HCT116 (cell line): ENCODE results near the gene UTP14A. TPM values are rescaled to one million over a fixed set of nuclear protein-coding genes. Genes with fewer than 3 reads are reported as not detected.
A peak's percentile ranks its signal among the peaks of the same experiment; 100 is the strongest.

Source experiments
- ATAC-seq: fragments of 200-7000 bp; cut with Tn5 transposase; 2 replicates; pipeline ENCODE4 v1.9.1; 2020; ENCODE audit warnings: mild to moderate bottlenecking, moderate library complexity
- BruUV-seq: library from RNA; stranded (reverse); fragments of 400-500 nt; replicated peaks from 2 replicates; lab custom pipeline; 2021; lab: Mats Ljungman, UMichigan
- CTCF ChIA-PET: fragments of 300-600 bp; sonication (Branson Sonifier 250); formaldehyde crosslinking; loops from one replicate; lab custom pipeline; 2021; ENCODE audit warnings: antibody characterized with exemption; lab: Charles Lee
- POLR2A ChIA-PET: fragments of 300-600, 350-600 bp; sonication (Branson Sonifier 250); formaldehyde crosslinking; loops from one replicate; lab custom pipeline; 2021; ENCODE audit warnings: antibody characterized with exemption; lab: Charles Lee
- RAD21 ChIA-PET, 2 experiments: fragments of 300-600 bp; sonication (Branson Sonifier 250); formaldehyde crosslinking; loops; one replicate each; lab custom pipeline; 2023; ENCODE audit warnings: low total read pairs in 2 of 2; ENCODE audit not compliant: uncharacterized antibody in 2 of 2, unreplicated experiment in 2 of 2, low non-redundant PET in 1 of 2; lab: Charles Lee
- DNase-seq: peaks from one replicate; pipeline ENCODE4 v3.0.0-alpha.2; 2010; ENCODE audit warnings: low read depth, low spot score
- H2AFZ ChIP-seq: fragments of 200-600 bp; shearing (Covaris generic), sonication (generic); 2 replicates; pipeline ENCODE4 v1.6.1; 2017; ENCODE audit warnings: low read depth, mixed run types, mixed read lengths, antibody characterized with exemption, low read length; ENCODE audit not compliant: poor library complexity, severe bottlenecking
- H3K27ac ChIP-seq: 2 replicates; pipeline ENCODE4 v1.5.1; 2012; ENCODE audit warnings: low read depth, low read length
- H3K27me3 ChIP-seq: fragments of 200-600 bp; sonication (generic); 2 replicates; pipeline ENCODE4 v1.6.1; 2016; ENCODE audit warnings: mixed run types, low read length, mixed read lengths; ENCODE audit not compliant: insufficient read depth
- H3K36me3 ChIP-seq, 2 experiments: fragments of 200-500 bp in 1 of 2; fragments of 200-600 bp in 1 of 2; sonication (Bioruptor generic) in 1 of 2; sonication (generic) in 1 of 2; 2 replicates each; pipeline versions ENCODE4 v1.5.1 to v1.6.1; 2014 to 2016; ENCODE audit warnings: low read length in 2 of 2, inconsistent platforms in 1 of 2, mixed read lengths in 1 of 2, mixed run types in 1 of 2; ENCODE audit not compliant: insufficient read depth in 2 of 2, control insufficient read depth in 1 of 2
- H3K4me1 ChIP-seq, 2 experiments: fragments of 200-600 bp in 1 of 2; sonication (generic) in 1 of 2; 2 replicates each; pipeline versions ENCODE4 v1.5.1 to v1.6.1; 2012 to 2017; ENCODE audit warnings: low read length in 2 of 2, inconsistent platforms in 1 of 2, mild to moderate bottlenecking in 1 of 2, mixed read lengths in 1 of 2, mixed run types in 1 of 2, moderate library complexity in 1 of 2; ENCODE audit not compliant: insufficient read depth in 2 of 2, control insufficient read depth in 1 of 2
- H3K4me2 ChIP-seq: fragments of 200-600 bp; sonication (generic); 2 replicates; pipeline ENCODE4 v1.6.1; 2017; ENCODE audit warnings: mixed run types, low read length, mixed read lengths
- H3K4me3 ChIP-seq, 2 experiments: fragments of 200-600 bp in 1 of 2; sonication (generic) in 1 of 2; replicated peaks in 1 of 2; 2 replicates each; pipeline ENCODE4 v1.5.1; 2011 to 2016; ENCODE audit warnings: low read length in 2 of 2, control low read depth in 1 of 2, low read depth in 1 of 2, mild to moderate bottlenecking in 1 of 2, mixed read lengths in 1 of 2, mixed run types in 1 of 2
- H3K79me2 ChIP-seq: fragments of 200-600 bp; sonication (generic); 2 replicates; pipeline ENCODE4 v1.6.1; 2017; ENCODE audit warnings: mild to moderate bottlenecking, mixed run types, low read length, moderate library complexity, mixed read lengths; ENCODE audit not compliant: insufficient read depth
- H3K9ac ChIP-seq: fragments of 200-600 bp; sonication (generic); 2 replicates; pipeline ENCODE4 v1.6.1; 2016; ENCODE audit warnings: low read length, mixed read lengths
- H3K9me2 ChIP-seq: fragments of 200-600 bp; sonication (generic), shearing (Covaris generic); 2 replicates; pipeline ENCODE4 v1.6.1; 2017; ENCODE audit warnings: mixed run types, mild to moderate bottlenecking, moderate library complexity; ENCODE audit not compliant: insufficient read depth
- H3K9me3 ChIP-seq, 2 experiments: fragments of 200-500 bp in 1 of 2; fragments of 200-600 bp in 1 of 2; sonication (Bioruptor generic) in 1 of 2; sonication (generic) in 1 of 2; 2 replicates each; pipeline ENCODE4 v1.6.1; 2014 to 2017; ENCODE audit warnings: low read length in 2 of 2, mixed read lengths in 2 of 2, inconsistent platforms in 1 of 2, low read depth in 1 of 2, mild to moderate bottlenecking in 1 of 2, mixed run types in 1 of 2, moderate library complexity in 1 of 2; ENCODE audit not compliant: control insufficient read depth in 1 of 2, insufficient read depth in 1 of 2
- H4K20me1 ChIP-seq: fragments of 200-600 bp; sonication (generic), shearing (Covaris generic); 2 replicates; pipeline ENCODE4 v1.6.1; 2017; ENCODE audit warnings: mixed run types, mild to moderate bottlenecking, moderate library complexity; ENCODE audit not compliant: insufficient read depth
- ATF3 ChIP-seq: IDR thresholded peaks from 2 replicates; pipeline ENCODE4 v1.6.1; 2012
- CBX3 ChIP-seq: IDR thresholded peaks from 2 replicates; pipeline ENCODE4 v1.6.1; 2012; ENCODE audit warnings: low read depth
- CEBPB ChIP-seq: IDR thresholded peaks from 2 replicates; pipeline ENCODE4 v1.6.1; 2012; ENCODE audit warnings: low read depth
- CTCF ChIP-seq, 3 experiments: fragments of 200-600 bp in 1 of 3; sonication (generic) in 1 of 3; IDR thresholded peaks in 2 of 3; conservative IDR thresholded peaks in 1 of 3; 2 replicates each; pipeline ENCODE4 v1.5.1; 2012 to 2017; ENCODE audit warnings: low read depth in 2 of 3, low read length in 2 of 3, antibody characterized with exemption in 1 of 3, borderline replicate concordance in 1 of 3, control low read depth in 1 of 3, mild to moderate bottlenecking in 1 of 3, mixed read lengths in 1 of 3, mixed run types in 1 of 3, moderate library complexity in 1 of 3; ENCODE audit not compliant: insufficient read depth in 1 of 3
- EGR1 ChIP-seq: IDR thresholded peaks from 2 replicates; pipeline ENCODE4 v1.6.1; 2012; ENCODE audit warnings: low read depth
- ELF1 ChIP-seq: IDR thresholded peaks from 2 replicates; pipeline ENCODE4 v1.6.1; 2012; ENCODE audit warnings: low read depth, borderline replicate concordance
- EZH2 ChIP-seq: fragments of 200-600 bp; sonication (generic); IDR thresholded peaks from 2 replicates; pipeline ENCODE4 v1.6.1; 2017; ENCODE audit warnings: antibody characterized with exemption, mixed run types
- EZH2phosphoT487 ChIP-seq: fragments of 200-600 bp; IDR thresholded peaks from 2 replicates; pipeline ENCODE4 v1.6.1; 2018; ENCODE audit warnings: antibody characterized with exemption, borderline replicate concordance
- FOSL1 ChIP-seq: IDR thresholded peaks from 2 replicates; pipeline ENCODE4 v1.6.1; 2012; ENCODE audit warnings: low read depth
- JUND ChIP-seq: IDR thresholded peaks from 2 replicates; pipeline ENCODE4 v1.6.1; 2012
- MAX ChIP-seq: IDR thresholded peaks from 2 replicates; pipeline ENCODE4 v1.6.1; 2012
- POLR2A ChIP-seq: IDR thresholded peaks from 2 replicates; pipeline ENCODE4 v1.7.0; 2011; ENCODE audit warnings: borderline replicate concordance; ENCODE audit not compliant: insufficient read depth, insufficient read length; ENCODE audit errors: extremely low read depth
- POLR2AphosphoS5 ChIP-seq: IDR thresholded peaks from 2 replicates; pipeline ENCODE4 v1.6.1; 2011; ENCODE audit warnings: mild to moderate bottlenecking, low read depth, low read length, moderate library complexity
- RAD21 ChIP-seq: IDR thresholded peaks from 2 replicates; pipeline ENCODE4 v1.6.1; 2012; ENCODE audit warnings: low read depth, mild to moderate bottlenecking
- REST ChIP-seq: IDR thresholded peaks from 2 replicates; pipeline ENCODE4 v1.6.1; 2012; ENCODE audit warnings: low read depth
- SIN3A ChIP-seq: IDR thresholded peaks from 2 replicates; pipeline ENCODE4 v1.6.1; 2012; ENCODE audit warnings: low read depth
- SRF ChIP-seq: IDR thresholded peaks from 2 replicates; pipeline ENCODE4 v1.6.1; 2012; ENCODE audit warnings: low read depth
- TCF7L2 ChIP-seq: IDR thresholded peaks from 2 replicates; pipeline ENCODE4 v1.7.0; 2011; ENCODE audit warnings: borderline replicate concordance, inconsistent platforms; ENCODE audit not compliant: insufficient read depth, insufficient read length; ENCODE audit errors: extremely low read depth
- ZBTB33 ChIP-seq: IDR thresholded peaks from 2 replicates; pipeline ENCODE4 v1.6.1; 2011; ENCODE audit warnings: mild to moderate bottlenecking, low read length, moderate library complexity; ENCODE audit not compliant: insufficient replicate concordance; ENCODE audit errors: extremely low read depth
- ZFX ChIP-seq: fragments of 450-650 bp; IDR thresholded peaks from 2 replicates; pipeline ENCODE4 v1.6.1; 2017
- ZNF274 ChIP-seq: fragments of 200-500 bp; sonication (Bioruptor generic); IDR thresholded peaks from 2 replicates; pipeline ENCODE4 v1.6.1; 2014; ENCODE audit warnings: mild to moderate bottlenecking, low read depth, low read length, inconsistent platforms
- intact Hi-C: fragments of 100-400 bp; cut with micrococcal nuclease; formaldehyde crosslinking; loops from 2 replicates; pipeline ENCODE4 v1.10.0; 2022
- total RNA-seq: library from RNA; stranded (reverse); gene quantifications from one replicate; pipeline ENCODE4 v1.2.1, GENCODE V29; 2021; ENCODE audit not compliant: unreplicated experiment

UTP14A gene
- total RNA-seq, 1 experiment from 2014 or later: 28.3 TPM

GRCh38 chrX:129908636-129909035, 2.7 kb downstream of the UTP14A start:
- Histone ChIP-seq H3K4me3 (no peak overlapping the region), H3K4me2 (peak overlapping the region; percentile 43), H3K9me2 (no peaks in the 10 kb centered on the region), H2AFZ (no peak overlapping the region), H4K20me1 (0 out of 2 replicates have a peak, but pooled peaks cover 5% of the 10 kb centered on the region), H3K27ac (no peak overlapping the region), H3K36me3 (peaks cover 19 to 26% of the 10 kb centered on the region in 2 experiments; a peak in 3 of 4 replicates), H3K9me3 (no peaks in the 10 kb centered on the region), H3K9ac (no peak overlapping the region), H3K27me3 (no peaks in the 10 kb centered on the region), H3K79me2 (peaks cover 42% of the 10 kb centered on the region), H3K4me1 (peaks cover 7 to 25% of the 10 kb centered on the region in 2 experiments; a peak in 3 of 4 replicates)
- ChIA-PET CTCF (no interaction called here), POLR2A (no interaction called here), RAD21 (no interaction called here)
- ATAC-seq: peak; percentile 49; the same call in 1 of the 2 replicates
- BruUV-seq: no TSS peak
- intact Hi-C loops: loop anchor here (5.0 kb wide), 1 partner anchor 301 kb away; no protein-coding TSS in a partner anchor
- peak; percentile 32 for DNase-seq
- no peak for TF ChIP-seq SRF
- no peak for TF ChIP-seq REST
- TF ChIP-seq POLR2AphosphoS5: peak; percentile 23; the same call in 1 of the 2 replicates
- no peak for TF ChIP-seq EZH2
- no peak for TF ChIP-seq ATF3
- no peak for TF ChIP-seq POLR2A
- no peak for TF ChIP-seq RAD21
- no peak for TF ChIP-seq CBX3
- no peak for TF ChIP-seq CEBPB
- TF ChIP-seq MAX: no peak
- no peak for TF ChIP-seq ZBTB33
- TF ChIP-seq SIN3A: no peak
- TF ChIP-seq ZFX: no peak
- no peak for TF ChIP-seq ELF1
- TF ChIP-seq JUND: peak; percentile 48; the same call in 1 of the 2 replicates
- TF ChIP-seq FOSL1: peak; percentile 56
- TF ChIP-seq EGR1: peak; percentile 53
- peak; percentile 73 for TF ChIP-seq TCF7L2
- TF ChIP-seq EZH2phosphoT487: no peak
- no peak for TF ChIP-seq CTCF (IDR thresholded peaks at IDR 0.05 in 2 of 3, conservative IDR thresholded peaks at IDR 0.05 in 1 of 3; ENCODE audit: borderline replicate concordance in 1 of 3, insufficient read depth in 1 of 3, low read depth in 2 of 3, low read length in 2 of 3)
- TF ChIP-seq ZNF274: no peak
